OCI-LY1 (cell line): ENCODE data around the gene LAIR2.

Source experiments
- CTCF ChIP-seq: fragments of 200-600 bp; sonication (generic), shearing (Covaris generic); IDR thresholded peaks from 2 replicates; pipeline ENCODE4 v1.5.1; 2017; ENCODE audit warnings: mild to moderate bottlenecking, antibody characterized with exemption, low read length, moderate library complexity, mixed read lengths
- EZH2 ChIP-seq: fragments of 200-600 bp; sonication (generic), shearing (Covaris generic); IDR thresholded peaks from 2 replicates; pipeline ENCODE4 v1.8.0; 2017; ENCODE audit warnings: borderline replicate concordance, mixed run types, mild to moderate bottlenecking, antibody characterized with exemption, low read length, moderate library complexity, mixed read lengths

GRCh38 chr19:54558339-54558738, 55.7 kb downstream of the LAIR2 start:
- TF ChIP-seq CTCF (no peak), EZH2 (no peak)
